HepG2 (cell line): ENCODE results near the gene ACER2. TPM values are rescaled to one million over a fixed set of nuclear protein-coding genes. Genes with fewer than 3 reads are reported as not detected.
A peak's percentile ranks its signal among the peaks of the same experiment; 100 is the strongest.

ENCODE experiments used
- BATF2 ChIP-seq: sonication (generic); formaldehyde crosslinking; IDR thresholded peaks from 2 replicates; pipeline ENCODE4 v1.8.0; 2022; ENCODE audit warnings: mild to moderate bottlenecking, missing genetic modification reagents, moderate library complexity
- EHMT2 ChIP-seq: fragments of 200-600 bp; sonication (generic); IDR thresholded peaks from 2 replicates; pipeline ENCODE4 v1.7.0; 2017; ENCODE audit warnings: antibody characterized with exemption, low read depth, low read length, borderline replicate concordance
- ELF1 ChIP-seq: sonication (generic); formaldehyde crosslinking; IDR thresholded peaks from 2 replicates; pipeline ENCODE4 v1.4.0; 2020; ENCODE audit warnings: missing genetic modification reagents
- GABPB1 ChIP-seq: IDR thresholded peaks from 2 replicates; pipeline ENCODE4 v1.6.1; 2016; ENCODE audit warnings: mild to moderate bottlenecking, missing genetic modification reagents, moderate library complexity, missing compliant biosample characterization
- KIAA2018 ChIP-seq: sonication (generic); formaldehyde crosslinking; IDR thresholded peaks from 2 replicates; pipeline ENCODE4 v1.5.0; 2020; ENCODE audit warnings: mild to moderate bottlenecking, missing genetic modification reagents, borderline replicate concordance
- KLF15 ChIP-seq: sonication (generic); formaldehyde crosslinking; IDR thresholded peaks from 2 replicates; pipeline ENCODE4 v1.8.1; 2023; ENCODE audit warnings: borderline replicate concordance, mild to moderate bottlenecking, inconsistent platforms, missing genetic modification reagents, mixed read lengths
- NFKB2 ChIP-seq: sonication (generic); formaldehyde crosslinking; IDR thresholded peaks from 2 replicates; pipeline ENCODE4 v1.4.0; 2020; ENCODE audit warnings: missing genetic modification reagents, borderline replicate concordance
- PATZ1 ChIP-seq: sonication (generic); formaldehyde crosslinking; IDR thresholded peaks from 2 replicates; pipeline ENCODE4 v1.4.0; 2020; ENCODE audit warnings: missing genetic modification reagents
- RARA ChIP-seq: IDR thresholded peaks from 2 replicates; pipeline ENCODE4 v1.6.1; 2016; ENCODE audit warnings: missing genetic modification reagents, missing compliant biosample characterization
- UBTF ChIP-seq: sonication (generic); formaldehyde crosslinking; IDR thresholded peaks from 2 replicates; pipeline ENCODE4 v1.4.0; 2020; ENCODE audit warnings: mild to moderate bottlenecking, missing genetic modification reagents
- ZMYM3 ChIP-seq: sonication (generic); formaldehyde crosslinking; IDR thresholded peaks from 2 replicates; pipeline ENCODE4 v1.5.1; 2020; ENCODE audit warnings: mild to moderate bottlenecking, missing genetic modification reagents
- ZNF335 ChIP-seq: sonication (generic); formaldehyde crosslinking; IDR thresholded peaks from 2 replicates; pipeline ENCODE4 v1.4.0; 2020; ENCODE audit warnings: missing genetic modification reagents
- ZNF598 ChIP-seq: sonication (generic); formaldehyde crosslinking; IDR thresholded peaks from 2 replicates; pipeline ENCODE4 v1.5.1; 2020; ENCODE audit warnings: mild to moderate bottlenecking, missing genetic modification reagents, borderline replicate concordance
- ZNF678 ChIP-seq: sonication (generic); formaldehyde crosslinking; IDR thresholded peaks from 2 replicates; pipeline ENCODE4 v1.4.0; 2020; ENCODE audit warnings: mild to moderate bottlenecking, missing genetic modification reagents
- ZNF747 ChIP-seq: sonication (generic); formaldehyde crosslinking; IDR thresholded peaks from 2 replicates; pipeline ENCODE4 v1.8.1; 2023; ENCODE audit warnings: missing genetic modification reagents, mild to moderate bottlenecking, borderline replicate concordance
- polyA plus RNA-seq, 8 experiments: library from polyadenylated mRNA; depleted of rRNA in 3 of 8; stranded (reverse) in 7 of 8; unstranded in 1 of 8; fragments of >200 nt; fragmentation: Illumina TruSeq in 4 of 8; extraction: Trizol in 4 of 8; gene quantifications; 2 replicates each; pipeline versions ENCODE4 v1.2.1 to v1.2.3, GENCODE V29; 2011 to 2016; ENCODE audit warnings: low read depth in 4 of 8, missing spikeins in 1 of 8, mixed read lengths in 1 of 8; ENCODE audit not compliant: insufficient read depth in 1 of 8
- total RNA-seq, 5 experiments: library from RNA; depleted of rRNA; stranded (reverse); fragments of >200 nt; fragmentation: Illumina TruSeq; extraction: Trizol; gene quantifications; 2 replicates each; pipeline ENCODE4 v1.2.3, GENCODE V29; 2016; ENCODE audit warnings: low read depth in 1 of 5

Gene ACER2
- total and polyA plus RNA-seq, 2 of the 13 experiments (the other 11 are each of a cell fraction or from before 2014, with no cell fraction given), result 1.9 to 3.4 TPM

- TF ChIP-seq PATZ1 (CRISPR knock-in tag), result peak; percentile 31; the same call in 1 of the 2 replicates
- TF ChIP-seq NFKB2, result no peak
- TF ChIP-seq KLF15, result no peak
- TF ChIP-seq ZMYM3 (CRISPR knock-in tag), result peak; percentile 1; the same call in 1 of the 2 replicates
- TF ChIP-seq RARA, result no peak
- TF ChIP-seq EHMT2, result no peak
- TF ChIP-seq KIAA2018 (CRISPR knock-in tag), result no peak
- TF ChIP-seq ZNF335, result no peak
- TF ChIP-seq ZNF678 (CRISPR knock-in tag), result no peak
- TF ChIP-seq BATF2 (CRISPR knock-in tag), result 0 out of 2 replicates have a peak, but pooled peaks have one; percentile 26
- TF ChIP-seq GABPB1 (CRISPR knock-in tag), result no peak
- TF ChIP-seq ZNF747, result peak; percentile 46
- 0 out of 2 replicates have a peak, but pooled peaks have one; percentile 4 for TF ChIP-seq UBTF (CRISPR knock-in tag)
- no peak for TF ChIP-seq ELF1
- no peak for TF ChIP-seq ZNF598 (CRISPR knock-in tag)
These were observed 789 bp downstream of the ACER2 start (continued) for GRCh38 chr9:19409401-19410194.
